ENCODE results near the gene TXLNB.
"Not testable (repeated sequence)": the region's sequence is repeated elsewhere in the genome, so short reads cannot be mapped to it uniquely, and the experiment has no call there.

TXLNB gene

DNA sequence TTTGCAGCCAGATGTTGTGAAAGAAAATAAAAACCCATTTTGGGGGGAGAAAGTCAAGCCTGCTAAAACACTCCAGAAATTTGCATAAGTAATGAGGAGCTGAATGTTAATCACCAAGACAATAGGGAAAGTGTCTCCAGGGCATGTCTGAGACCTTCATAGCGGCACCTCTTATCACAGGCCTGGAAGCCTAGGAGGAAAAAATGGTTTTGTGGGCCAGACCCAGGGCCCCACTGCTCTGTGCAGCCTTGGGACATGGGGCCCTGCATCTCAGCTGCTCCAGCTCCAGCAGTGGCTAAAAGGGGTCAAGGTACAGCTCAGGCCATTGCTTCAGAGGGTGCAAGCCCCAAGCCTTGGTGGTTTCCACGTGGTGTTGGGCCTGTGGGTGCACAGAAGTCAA, 57.6 kb downstream of the TXLNB start:
- DNase-seq (ENCODE audit: low read depth), result not testable (repeated sequence)

GRCh38 chr6:139231206-139231605, 60.6 kb downstream of the TXLNB start:
- no peak for DNase-seq (ENCODE audit: low read depth)

DNA sequence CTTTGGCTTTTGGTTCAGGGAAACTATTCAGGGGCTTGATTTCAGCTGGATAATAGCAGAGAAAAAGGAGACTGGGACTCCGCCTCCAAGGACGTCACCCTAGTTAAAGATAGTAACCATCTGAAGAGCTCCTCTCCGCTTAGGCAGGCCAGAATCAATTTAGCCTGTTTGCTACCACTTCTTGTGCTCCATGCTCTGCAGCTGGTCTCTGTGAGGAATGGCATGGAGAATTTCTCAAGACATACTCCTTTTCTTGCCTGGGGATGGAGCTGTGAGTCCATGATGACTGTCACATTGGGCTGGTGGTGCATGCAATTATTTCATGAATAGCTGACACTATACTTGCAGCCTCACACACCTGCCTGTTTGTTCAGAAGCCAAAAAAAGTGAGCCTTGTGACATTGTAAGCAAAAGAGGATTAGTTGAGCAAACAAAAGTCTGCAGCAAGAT, 61.4 kb downstream of the TXLNB start:
- no peak for DNase-seq (ENCODE audit: low read depth)

- not testable (repeated sequence) for DNase-seq (ENCODE audit: low read depth)
Measured at GRCh38 chr6:139228387-139228786, 63.4 kb downstream of the TXLNB start.

GRCh38 chr6:139219746-139220145, 72.1 kb downstream of the TXLNB start:
- DNase-seq (ENCODE audit: low read depth), result no peak

DNA sequence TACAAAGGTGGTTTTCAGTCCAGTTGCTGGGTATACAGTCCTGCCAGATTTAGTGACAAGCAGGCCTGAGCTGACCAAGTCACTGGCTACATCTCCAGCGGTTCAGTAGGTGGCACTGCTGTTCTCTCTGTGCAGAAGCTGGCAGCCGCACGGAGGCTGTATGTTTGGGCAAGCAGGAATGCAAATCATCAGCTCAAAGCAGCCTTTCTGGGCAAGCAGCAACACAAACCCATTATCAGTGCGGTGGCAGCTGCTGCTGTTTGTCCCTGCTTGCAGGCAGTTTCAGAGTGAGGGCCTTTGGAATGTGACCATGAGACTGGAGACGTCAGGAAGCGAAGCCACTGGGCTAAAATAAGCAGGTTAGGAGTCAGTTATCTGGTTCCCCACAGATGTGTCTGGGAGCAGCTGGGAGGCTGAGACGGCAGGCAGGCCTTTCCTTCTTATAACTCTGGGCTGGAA, 72.5 kb downstream of the TXLNB start:
- DNase-seq (ENCODE audit: low read depth), result peak; percentile 58

GRCh38 chr6:139212460-139212859, 79.3 kb downstream of the TXLNB start:
- not testable (repeated sequence) for DNase-seq (ENCODE audit: low read depth)

GRCh38 chr6:139210766-139211165, 81.0 kb downstream of the TXLNB start:
- DNase-seq (ENCODE audit: low read depth), result not testable (repeated sequence)

- no peak for DNase-seq (ENCODE audit: low read depth)
Measured at GRCh38 chr6:139205843-139206242, 86.0 kb downstream of the TXLNB start.

DNA sequence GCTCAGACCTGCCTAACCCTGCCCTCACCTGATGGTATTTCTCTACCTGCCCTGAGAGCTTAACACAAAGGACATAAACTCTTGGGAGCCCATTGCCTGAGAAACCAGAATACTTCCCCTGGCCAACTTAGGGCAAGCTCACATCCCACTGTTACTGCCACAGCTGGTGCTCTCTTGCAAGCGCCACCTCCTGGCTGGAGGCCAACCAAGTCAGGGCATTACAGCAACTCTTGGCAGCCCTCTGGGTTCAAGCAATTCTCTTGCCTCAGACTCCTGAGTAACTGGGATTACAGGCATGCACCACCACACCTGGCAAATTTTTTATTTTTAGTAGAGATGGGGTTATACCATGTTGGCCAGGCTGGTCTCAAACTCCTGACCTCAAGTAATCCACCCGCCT, 86.8 kb downstream of the TXLNB start:
- no peak for DNase-seq (ENCODE audit: low read depth)

- no peak for DNase-seq (ENCODE audit: low read depth)
Measured at GRCh38 chr6:139201378-139201777, 90.4 kb downstream of the TXLNB start.

DNA sequence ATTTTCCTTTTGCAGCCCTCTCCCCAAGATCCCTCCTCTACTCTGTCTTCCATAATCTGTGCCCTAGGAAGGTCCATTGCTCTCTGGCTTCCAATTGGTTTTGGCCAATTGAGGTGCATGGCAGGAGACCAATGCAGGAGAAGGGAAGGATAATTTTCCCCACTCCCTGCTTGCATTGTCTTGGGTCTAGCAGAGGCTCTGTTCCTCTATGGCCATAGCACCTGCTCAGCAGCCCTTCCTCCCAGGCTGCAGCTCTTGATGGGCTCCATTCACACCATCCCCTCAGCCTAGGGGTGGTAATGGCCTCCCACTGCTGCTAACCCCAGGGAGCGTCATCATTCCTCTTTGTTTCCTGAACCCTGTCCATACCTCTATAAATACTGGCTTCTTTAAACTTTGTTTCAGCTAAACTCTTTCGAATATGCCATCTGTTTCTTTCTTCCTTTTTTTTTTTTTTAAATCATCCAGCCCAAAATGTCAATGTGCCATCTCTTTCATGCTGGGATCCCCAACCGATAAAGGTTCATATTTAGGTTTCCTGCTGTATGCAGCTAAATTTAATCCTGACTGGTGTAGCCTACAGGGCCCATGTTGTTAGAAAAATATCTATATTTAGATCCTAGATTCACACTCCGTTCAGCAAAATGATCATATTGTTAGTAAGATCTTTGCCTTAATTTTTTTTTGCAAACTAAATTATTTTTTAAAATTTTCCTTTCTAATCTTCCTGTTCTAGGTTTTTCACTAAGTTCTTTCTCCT, 93.1 kb downstream of the TXLNB start:
- DNase-seq (ENCODE audit: low read depth), result no peak

DNA sequence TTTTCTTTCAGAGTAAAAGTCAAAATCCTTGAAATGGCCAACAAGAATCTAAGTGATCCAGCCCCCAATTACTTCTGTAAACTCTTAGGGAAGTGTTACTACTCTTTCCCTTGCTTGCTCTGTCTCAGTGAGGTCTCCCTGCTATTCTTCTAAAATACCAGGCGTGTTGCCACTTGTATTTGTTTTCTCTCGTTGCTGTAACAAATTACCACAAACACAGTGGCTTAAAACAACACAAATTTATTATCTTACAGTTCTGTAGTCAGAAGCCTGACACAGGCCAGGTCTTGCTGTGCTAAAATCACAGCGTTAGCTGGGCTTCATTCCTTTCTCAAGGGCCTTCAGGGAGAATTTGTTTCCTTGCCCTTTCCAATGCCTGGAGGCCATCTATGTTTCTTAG, 97.1 kb downstream of the TXLNB start:
- no peak for DNase-seq (ENCODE audit: low read depth)
